GM21360 (cell line): ENCODE data around the gene CFAP92.

Experiments used
- ATAC-seq: cut with Tn5 transposase; IDR thresholded peaks from one replicate; pipeline ENCODE4 v1.9.1; 2021; ENCODE audit warnings: mild to moderate bottlenecking, moderate library complexity; ENCODE audit not compliant: unreplicated experiment

Gene CFAP92

GRCh38 chr3:128988286-128988685, 5.6 kb downstream of the CFAP92 start:
- ATAC-seq = no peak

GRCh38 chr3:128987302-128988100, 6.4 kb downstream of the CFAP92 start:
- no peak for ATAC-seq

DNA sequence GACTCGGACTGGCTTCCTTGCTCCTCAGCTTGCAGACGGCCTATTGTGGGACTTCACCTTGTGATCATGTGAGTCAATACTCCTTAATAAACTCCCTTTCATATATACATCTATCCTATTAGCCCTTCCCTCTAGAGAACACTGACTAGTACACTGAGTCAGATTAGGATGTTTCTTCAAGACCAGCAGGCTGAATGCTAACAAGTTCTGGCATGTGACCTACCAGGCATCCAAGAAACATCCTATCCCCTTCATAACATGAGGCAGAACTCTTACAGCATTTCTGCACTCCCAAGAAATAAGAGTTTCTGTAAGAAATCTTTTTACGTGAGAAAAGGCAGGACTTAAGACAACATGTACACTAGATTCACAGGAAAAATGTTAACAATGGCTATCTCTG, 9.3 kb downstream of the CFAP92 start:
- ATAC-seq = no peak

GRCh38 chr3:128983293-128984069, 10.4 kb downstream of the CFAP92 start:
- ATAC-seq = no peak

- ATAC-seq = no peak
Measured at GRCh38 chr3:128975276-128975675, 18.6 kb downstream of the CFAP92 start.

DNA sequence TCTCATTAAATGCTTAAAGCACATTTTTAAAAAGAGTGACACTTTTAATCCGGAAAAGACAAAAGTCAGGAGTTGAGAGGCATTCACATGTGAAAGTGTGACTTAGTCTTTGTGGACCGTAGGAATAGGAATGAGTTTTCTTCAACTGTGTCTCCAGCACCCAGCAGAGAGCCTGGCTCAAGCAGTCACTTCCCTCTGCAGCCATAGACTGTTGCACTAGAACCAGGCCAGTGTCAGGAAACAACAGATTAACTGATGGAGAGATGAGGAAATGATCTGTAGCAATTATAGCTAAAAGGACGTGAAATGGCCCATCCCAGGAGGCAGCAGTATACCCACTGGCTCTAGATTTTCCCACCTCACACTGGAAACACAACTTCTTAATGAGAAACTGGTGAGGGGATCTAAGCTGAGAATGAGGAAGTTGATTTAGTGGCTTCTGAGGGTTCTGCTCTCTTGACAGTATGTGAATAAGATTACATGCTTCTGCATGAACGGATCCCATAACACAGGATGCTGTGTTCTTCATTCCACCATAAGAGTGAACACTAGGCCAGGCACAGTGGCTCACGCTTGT, 19.8 kb downstream of the CFAP92 start:
- no peak for ATAC-seq

DNA sequence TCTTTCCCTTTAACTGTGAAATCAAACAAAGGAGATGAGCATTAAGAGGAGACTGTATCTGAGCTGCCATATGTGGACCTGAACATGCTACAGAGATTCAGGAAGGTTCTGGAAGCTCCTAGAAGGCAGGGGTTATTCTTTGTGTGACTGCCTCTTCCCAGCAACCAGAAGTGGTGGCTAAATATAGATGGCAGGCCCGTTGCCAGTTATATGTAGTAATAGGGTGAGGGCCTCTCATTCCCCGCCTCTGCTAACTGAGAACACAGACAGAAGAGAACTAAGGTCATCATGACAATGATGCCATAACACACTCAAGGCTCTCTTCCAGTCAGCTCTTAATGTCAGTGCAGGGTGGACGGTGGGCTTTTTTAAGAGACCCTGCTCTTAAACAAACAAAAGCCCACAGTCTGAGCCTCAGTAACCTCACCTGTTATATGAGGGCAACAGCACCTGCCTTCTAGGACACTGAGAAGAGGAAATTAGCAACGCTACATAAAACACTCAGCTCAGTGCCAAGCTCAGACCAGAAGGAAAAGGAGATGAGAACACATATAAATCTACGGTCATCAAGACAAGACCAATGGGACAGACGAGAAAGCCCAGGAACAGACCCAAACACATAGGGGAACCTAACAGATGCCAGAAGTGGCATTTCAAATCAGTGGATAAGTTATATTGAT, 22.3 kb downstream of the CFAP92 start:
- no peak for ATAC-seq

- ATAC-seq = no peak
Measured at GRCh38 chr3:128970740-128971047, 23.2 kb downstream of the CFAP92 start.

DNA sequence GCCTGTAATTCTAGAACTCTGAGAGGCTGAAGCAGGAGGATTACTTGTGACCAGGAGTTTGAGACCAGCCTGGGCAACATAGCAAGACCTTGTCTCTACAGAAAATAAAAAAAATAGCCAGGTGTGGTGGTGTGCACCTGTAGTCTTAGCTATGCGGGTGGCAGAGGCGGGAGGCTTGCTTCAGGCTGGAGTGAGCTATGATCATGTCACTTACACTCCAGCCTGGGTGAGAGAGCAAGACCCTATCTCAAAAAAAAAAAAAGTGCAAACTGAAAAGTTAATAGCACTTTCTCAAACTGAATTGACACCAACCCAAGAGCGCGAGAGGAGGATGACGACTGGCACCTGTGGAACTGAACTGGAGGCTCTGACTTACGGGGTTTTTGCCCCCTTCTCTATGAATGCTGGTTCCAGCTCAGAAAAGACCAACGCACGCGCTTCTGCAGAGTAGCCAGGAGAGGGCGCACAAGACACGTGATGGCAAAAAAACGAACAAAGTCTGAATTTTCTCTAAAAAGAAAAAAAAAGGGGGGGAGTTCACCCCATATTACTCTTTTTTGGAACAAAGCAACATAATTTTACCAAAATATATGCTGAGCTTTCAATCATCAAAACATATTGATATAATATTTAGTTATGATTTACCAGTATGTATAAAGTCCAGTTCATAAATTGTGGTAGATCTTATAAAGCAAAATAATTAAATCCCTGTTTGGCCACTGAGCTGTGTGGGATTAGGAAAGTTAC, 23.7 kb downstream of the CFAP92 start:
- ATAC-seq = no peak

GRCh38 chr3:128967748-128968355, 26.0 kb downstream of the CFAP92 start:
- no peak for ATAC-seq

DNA sequence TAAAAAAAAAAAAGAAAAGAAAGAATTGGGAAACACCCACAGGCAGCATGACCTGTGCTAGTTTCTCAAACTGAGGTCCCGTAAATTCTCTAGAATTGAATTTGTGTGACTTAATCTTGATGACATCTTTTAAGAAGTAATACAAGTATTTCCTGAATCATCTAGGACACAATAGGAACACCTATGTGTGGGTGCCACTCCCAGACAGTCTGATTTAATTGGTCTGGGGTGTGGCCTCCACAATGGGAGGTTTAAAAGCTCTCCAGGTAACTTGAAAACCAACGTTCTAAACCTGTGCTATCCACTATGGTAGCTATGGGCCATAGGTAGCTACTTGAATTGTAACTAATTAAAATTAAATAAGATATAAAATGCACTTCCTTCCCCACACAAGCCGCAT, 28.1 kb downstream of the CFAP92 start:
- ATAC-seq = no peak

- no peak for ATAC-seq
Measured at GRCh38 chr3:128965280-128965679, 28.6 kb downstream of the CFAP92 start.

DNA sequence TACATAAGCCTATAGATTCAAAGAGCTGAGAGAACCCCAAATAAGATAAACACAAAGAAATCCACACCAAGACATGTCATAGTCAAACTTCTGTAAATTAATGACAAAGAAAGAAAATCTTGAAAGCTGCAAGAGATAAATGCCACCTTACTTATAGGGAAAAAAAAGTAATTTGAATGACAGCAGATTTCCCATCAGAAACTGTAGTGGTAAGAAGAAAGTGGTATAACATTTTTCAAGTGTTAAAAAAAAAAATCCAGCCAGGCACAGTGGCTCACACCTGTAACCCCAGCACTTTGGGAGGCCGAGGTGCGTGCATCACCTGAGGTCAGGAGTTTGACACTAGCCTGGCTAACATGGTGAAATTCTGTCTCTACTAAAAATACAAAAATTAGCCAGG, 37.4 kb downstream of the CFAP92 start:
- no peak for ATAC-seq

DNA sequence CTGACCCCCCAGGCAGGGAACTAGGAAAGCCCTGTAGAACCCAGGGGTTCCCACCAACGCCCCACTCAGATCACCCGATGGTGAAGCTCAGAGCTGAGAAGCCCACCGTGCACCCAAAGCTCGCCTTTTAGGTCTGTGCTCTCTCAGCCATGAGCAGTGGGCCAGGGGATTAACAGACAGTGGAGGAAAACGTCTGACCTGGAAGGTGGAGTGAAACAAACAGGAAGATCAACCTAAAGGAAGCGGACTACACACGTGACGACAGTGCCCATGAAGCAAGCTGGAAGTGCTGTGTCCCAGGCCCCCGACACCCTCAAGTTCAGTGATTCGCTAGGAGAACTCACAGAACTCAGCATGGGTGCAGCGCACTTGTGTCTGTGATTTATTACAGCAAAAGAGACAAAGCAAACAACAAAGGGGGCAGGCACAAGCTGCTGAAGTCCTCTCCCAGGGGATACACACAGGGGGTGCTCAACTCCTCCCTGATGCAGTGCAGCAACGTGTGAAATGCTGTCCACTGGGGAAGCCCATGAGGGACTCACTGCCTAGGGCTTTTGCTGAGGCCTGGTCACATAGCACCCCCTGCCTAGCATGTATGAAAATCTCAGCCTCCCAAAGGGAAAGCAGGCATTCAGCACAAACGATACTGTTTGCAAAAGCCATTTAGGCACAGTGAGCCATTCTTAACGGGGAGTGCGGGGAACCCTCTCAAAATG, 43.5 kb downstream of the CFAP92 start:
- ATAC-seq = no peak

GRCh38 chr3:128949158-128949557, 44.7 kb downstream of the CFAP92 start:
- ATAC-seq = no peak

DNA sequence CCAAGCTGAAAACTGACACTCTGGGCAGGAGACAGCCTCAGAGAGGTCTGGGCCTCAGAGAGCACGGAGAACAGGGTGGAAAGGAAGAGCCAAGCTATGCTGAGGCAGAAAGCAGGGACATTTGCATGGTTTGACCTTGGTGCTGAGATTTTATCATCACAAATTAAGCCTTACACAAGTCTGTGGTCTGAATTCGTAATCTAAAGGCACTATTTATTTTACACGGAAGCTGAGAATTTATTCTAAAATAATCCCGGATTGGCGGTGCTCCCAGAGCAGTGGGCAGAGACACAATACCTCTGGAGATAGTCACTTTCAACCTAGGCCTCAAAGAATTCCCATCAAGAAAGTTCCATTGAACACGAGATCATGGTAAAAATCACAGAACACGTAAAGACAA, 47.5 kb downstream of the CFAP92 start:
- ATAC-seq = no peak

DNA sequence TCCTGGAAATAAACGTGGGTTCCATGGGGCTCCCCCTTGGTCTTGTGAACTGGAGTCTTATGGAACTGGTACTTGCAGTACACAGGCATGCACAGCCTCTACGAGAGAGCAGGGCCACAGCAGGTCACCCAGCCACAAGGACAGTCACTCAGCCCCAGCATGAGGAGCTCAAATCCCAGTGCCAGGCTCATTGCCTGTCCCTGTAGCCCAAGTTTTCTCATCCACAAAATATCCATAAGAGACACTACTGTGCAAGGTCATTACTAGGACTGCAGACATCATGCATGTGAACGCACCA, 48.0 kb downstream of the CFAP92 start:
- ATAC-seq = no peak

DNA sequence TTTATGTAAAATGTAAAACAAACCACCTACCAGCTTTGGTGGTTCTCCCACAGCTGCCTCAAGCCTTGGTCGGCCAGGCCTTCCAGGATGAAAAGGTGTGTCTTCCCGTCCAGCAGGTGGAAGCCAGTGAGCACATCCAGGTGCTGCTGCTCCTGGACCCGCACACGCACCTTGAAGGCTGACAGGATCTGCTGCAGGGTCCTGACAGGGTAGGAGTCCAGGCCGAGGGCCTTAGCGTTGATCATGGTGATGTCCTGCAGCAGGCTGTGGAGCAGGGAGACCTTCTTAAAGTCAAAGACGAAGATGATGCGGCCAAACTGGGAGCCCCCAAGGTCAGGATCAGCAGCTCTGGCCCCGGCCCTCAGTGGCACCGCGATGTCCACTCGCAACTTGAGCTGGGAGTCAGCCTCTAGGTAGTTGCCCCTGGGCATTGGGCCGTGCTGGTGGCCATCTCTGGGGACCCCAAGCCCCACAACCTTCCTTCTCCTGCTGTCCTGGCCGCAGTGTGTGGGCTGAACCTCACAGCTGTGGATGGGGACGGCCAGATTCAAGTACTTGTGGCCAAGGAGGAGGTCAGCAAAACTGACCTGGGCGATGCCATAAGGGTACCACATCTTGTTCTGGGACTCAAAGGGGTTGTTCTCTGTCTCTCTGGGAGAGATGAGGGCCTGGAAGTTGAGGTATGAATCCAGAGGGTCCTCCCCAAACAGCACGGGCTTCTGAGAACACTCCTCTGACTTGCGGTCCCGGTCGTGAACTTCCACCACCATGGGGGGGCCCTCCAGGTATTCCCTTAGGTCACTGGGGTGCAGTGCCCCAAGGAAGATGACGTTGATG, 48.6 kb downstream of the CFAP92 start:
- no peak for ATAC-seq
